Ishikawa (cell line): ENCODE data around the gene CACNA1C.

Experiments
- CEBPB ChIP-seq: IDR thresholded peaks from 2 replicates; pipeline ENCODE4 v1.6.1; 2012
- CREB1 ChIP-seq: IDR thresholded peaks from 2 replicates; pipeline ENCODE4 v1.6.1; 2012; ENCODE audit warnings: low read depth
- EGR1 ChIP-seq: IDR thresholded peaks from 2 replicates; pipeline ENCODE4 v1.6.1; 2012
- FOXM1 ChIP-seq: IDR thresholded peaks from 2 replicates; pipeline ENCODE4 v1.6.1; 2012; ENCODE audit warnings: low read depth, borderline replicate concordance
- MAX ChIP-seq: IDR thresholded peaks from 2 replicates; pipeline ENCODE4 v1.6.1; 2012
- NFIC ChIP-seq: IDR thresholded peaks from 2 replicates; pipeline ENCODE4 v1.6.1; 2012
- RAD21 ChIP-seq: IDR thresholded peaks from 2 replicates; pipeline ENCODE4 v1.6.1; 2012; ENCODE audit warnings: low read depth
- REST ChIP-seq: IDR thresholded peaks from 2 replicates; pipeline ENCODE4 v1.6.1; 2012; ENCODE audit warnings: low read depth, mild to moderate bottlenecking
- TAF1 ChIP-seq: IDR thresholded peaks from 2 replicates; pipeline ENCODE4 v1.6.1; 2012; ENCODE audit warnings: low read depth, mild to moderate bottlenecking
- TEAD4 ChIP-seq: IDR thresholded peaks from 2 replicates; pipeline ENCODE4 v1.6.1; 2012
- YY1 ChIP-seq: IDR thresholded peaks from 2 replicates; pipeline ENCODE4 v1.6.1; 2012; ENCODE audit warnings: low read depth

DNA sequence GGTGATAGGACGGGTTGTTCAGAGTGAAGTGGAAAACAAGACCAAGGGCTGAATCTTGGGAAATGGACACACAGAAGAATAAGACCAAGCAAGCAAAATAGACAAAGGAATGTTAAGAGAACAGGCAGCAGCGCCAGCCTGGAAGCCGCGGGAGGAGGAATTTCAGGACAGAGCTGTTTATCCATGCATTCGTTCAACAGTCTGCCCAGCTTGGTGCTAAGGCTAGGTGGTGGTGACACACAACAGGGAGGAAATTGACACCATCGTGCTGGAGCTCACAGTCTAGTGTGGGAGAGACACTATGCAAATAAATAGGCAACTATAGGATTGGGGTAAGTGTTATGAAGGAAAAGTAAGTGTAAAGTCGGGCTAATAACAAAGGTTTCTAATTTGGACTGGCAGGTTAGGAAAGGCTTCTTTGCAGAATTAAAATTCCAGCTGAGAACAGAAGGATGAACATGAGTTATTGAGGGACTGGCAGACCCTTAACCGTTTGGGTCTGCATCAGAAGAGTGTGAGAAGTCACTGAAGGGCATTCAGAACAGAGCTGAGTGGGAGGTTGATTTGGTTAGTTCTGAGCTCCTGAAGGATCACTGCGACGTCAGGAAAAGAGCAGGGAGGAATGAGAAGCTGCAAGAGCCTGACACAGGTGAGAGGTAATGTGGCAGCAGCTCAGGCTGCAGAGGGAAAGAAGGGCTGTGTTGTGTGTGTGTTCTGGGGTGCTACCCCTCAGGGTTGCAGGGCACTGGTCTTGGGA, 499.4 kb downstream of the CACNA1C start:
- TF ChIP-seq CREB1 = no peak
- no peak for TF ChIP-seq REST
- no peak for TF ChIP-seq FOXM1
- no peak for TF ChIP-seq CEBPB
- TF ChIP-seq RAD21 = no peak
- TF ChIP-seq TAF1 = no peak
- no peak for TF ChIP-seq YY1
- no peak for TF ChIP-seq EGR1
- no peak for TF ChIP-seq TEAD4
- TF ChIP-seq NFIC = no peak
- no peak for TF ChIP-seq MAX
